PC-9 (cell line): ENCODE measurements around the gene WDFY1. TPM values are rescaled to one million over a fixed set of nuclear protein-coding genes. Genes with fewer than 3 reads are reported as not detected.

ENCODE experiments used
- BruUV-seq: library from RNA; stranded (reverse); fragments of 400-500 nt; replicated peaks from 2 replicates; lab custom pipeline; 2021; lab: Mats Ljungman, UMichigan
- CTCF ChIA-PET: fragments of 300-600 bp; sonication (Branson Sonifier 250); formaldehyde crosslinking; loops from one replicate; lab custom pipeline; 2022; ENCODE audit warnings: antibody characterized with exemption; lab: Charles Lee
- POLR2A ChIA-PET: fragments of 300-600 bp; sonication (Branson Sonifier 250); formaldehyde crosslinking; loops from one replicate; lab custom pipeline; 2022; ENCODE audit warnings: antibody characterized with exemption; ENCODE audit not compliant: unreplicated experiment; lab: Charles Lee
- DNase-seq, 2 experiments: peaks; one replicate each; pipeline versions ENCODE4 v3.0.0 to v3.0.0-alpha.2; 2015 to 2022; ENCODE audit warnings: mixed read lengths in 1 of 2
- H2AFZ ChIP-seq: fragments of 200-600 bp; sonication (generic); 2 replicates; pipeline ENCODE4 v1.8.1; 2017; ENCODE audit warnings: antibody characterized with exemption
- H3F3A ChIP-seq: fragments of 200-600 bp; sonication (generic); 2 replicates; pipeline ENCODE4 v1.8.1; 2017; ENCODE audit warnings: antibody characterized with exemption, mild to moderate bottlenecking, low read depth; ENCODE audit not compliant: insufficient read depth
- H3K27ac ChIP-seq: fragments of 200-600 bp; sonication (generic); 2 replicates; pipeline ENCODE4 v1.6.1; 2016; ENCODE audit warnings: mixed run types
- H3K27me3 ChIP-seq: fragments of 200-600 bp; sonication (generic); 2 replicates; pipeline ENCODE4 v1.6.1; 2016; ENCODE audit warnings: low read depth, mixed run types; ENCODE audit not compliant: insufficient read depth
- H3K36me3 ChIP-seq: fragments of 200-600 bp; sonication (generic); 2 replicates; pipeline ENCODE4 v1.6.1; 2016; ENCODE audit warnings: low read depth, mixed run types
- H3K4me1 ChIP-seq: fragments of 200-600 bp; sonication (generic); replicated peaks from 2 replicates; pipeline ENCODE4 v1.6.1; 2016; ENCODE audit warnings: mixed run types; ENCODE audit not compliant: insufficient read depth
- H3K4me2 ChIP-seq: fragments of 200-600 bp; sonication (generic); 2 replicates; pipeline ENCODE4 v1.6.1; 2017; ENCODE audit warnings: mixed run types
- H3K4me3 ChIP-seq: fragments of 200-600 bp; sonication (generic); 2 replicates; pipeline ENCODE4 v1.6.1; 2016; ENCODE audit warnings: mixed run types
- H3K79me2 ChIP-seq: fragments of 200-600 bp; sonication (generic); 2 replicates; pipeline ENCODE4 v1.6.1; 2017; ENCODE audit warnings: low read depth, mixed run types
- H3K9me2 ChIP-seq: fragments of 200-600 bp; sonication (generic); 2 replicates; pipeline ENCODE4 v1.8.1; 2017; ENCODE audit warnings: mild to moderate bottlenecking; ENCODE audit not compliant: insufficient read depth
- H3K9me3 ChIP-seq: fragments of 200-600 bp; sonication (generic); 2 replicates; pipeline ENCODE4 v1.8.1; 2016; ENCODE audit warnings: low read depth; ENCODE audit not compliant: insufficient read depth
- H4K20me1 ChIP-seq: fragments of 200-600 bp; sonication (generic); 2 replicates; pipeline ENCODE4 v1.8.1; 2017; ENCODE audit not compliant: insufficient read depth
- CTCF ChIP-seq: fragments of 200-600 bp; sonication (generic); conservative IDR thresholded peaks from 2 replicates; pipeline ENCODE4 v1.6.1; 2017; ENCODE audit warnings: mixed run types, antibody characterized with exemption, mild to moderate bottlenecking, moderate library complexity
- EZH2 ChIP-seq: fragments of 200-600 bp; sonication (generic); IDR thresholded peaks from 2 replicates; pipeline ENCODE4 v1.8.0; 2017; ENCODE audit warnings: antibody characterized with exemption, low read depth
- intact Hi-C: fragments of 100-400 bp; cut with micrococcal nuclease; formaldehyde crosslinking; loops from one replicate; pipeline ENCODE4 v1.10.0; 2022; ENCODE audit not compliant: unreplicated experiment
- total RNA-seq: library from RNA; stranded (reverse); gene quantifications from 2 replicates; pipeline ENCODE4 v1.2.3, GENCODE V29; 2021

The WDFY1 gene
- total RNA-seq, 1 experiment from 2014 or later = 81.9 TPM

GRCh38 chr2:223929571-223930102 is 15.5 kb downstream of the WDFY1 start:
- POLR2A ChIA-PET = interaction anchor here (0.6 to 0.7 kb wide), 2 partner anchors 8 to 835 kb away, joined by 9 to 22 read pairs; no protein-coding TSS in a partner anchor
- DNase-seq = peak; percentile 36 to 54
- Histone ChIP-seq H4K20me1 (no peaks in the 10 kb centered on the region), H2AFZ (no peak overlapping the region), H3K27me3 (no peaks in the 10 kb centered on the region), H3K27ac (no peak overlapping the region), H3K4me3 (no peak overlapping the region), H3F3A (no peaks in the 10 kb centered on the region; the same call in 1 of the 2 replicates), H3K4me2 (peak overlapping the region; percentile 3; the same call in 1 of the 2 replicates), H3K9me2 (no peaks in the 10 kb centered on the region), H3K9me3 (peaks cover 13% of the 10 kb centered on the region), H3K36me3 (no peaks in the 10 kb centered on the region), H3K79me2 (peaks cover 28% of the 10 kb centered on the region), H3K4me1 (peaks cover 34% of the 10 kb centered on the region)
- CTCF ChIA-PET = no interaction called here
- intact Hi-C loops = no loop called here
- BruUV-seq = no TSS peak
- no peak for TF ChIP-seq EZH2
- TF ChIP-seq CTCF = no peak

DNA sequence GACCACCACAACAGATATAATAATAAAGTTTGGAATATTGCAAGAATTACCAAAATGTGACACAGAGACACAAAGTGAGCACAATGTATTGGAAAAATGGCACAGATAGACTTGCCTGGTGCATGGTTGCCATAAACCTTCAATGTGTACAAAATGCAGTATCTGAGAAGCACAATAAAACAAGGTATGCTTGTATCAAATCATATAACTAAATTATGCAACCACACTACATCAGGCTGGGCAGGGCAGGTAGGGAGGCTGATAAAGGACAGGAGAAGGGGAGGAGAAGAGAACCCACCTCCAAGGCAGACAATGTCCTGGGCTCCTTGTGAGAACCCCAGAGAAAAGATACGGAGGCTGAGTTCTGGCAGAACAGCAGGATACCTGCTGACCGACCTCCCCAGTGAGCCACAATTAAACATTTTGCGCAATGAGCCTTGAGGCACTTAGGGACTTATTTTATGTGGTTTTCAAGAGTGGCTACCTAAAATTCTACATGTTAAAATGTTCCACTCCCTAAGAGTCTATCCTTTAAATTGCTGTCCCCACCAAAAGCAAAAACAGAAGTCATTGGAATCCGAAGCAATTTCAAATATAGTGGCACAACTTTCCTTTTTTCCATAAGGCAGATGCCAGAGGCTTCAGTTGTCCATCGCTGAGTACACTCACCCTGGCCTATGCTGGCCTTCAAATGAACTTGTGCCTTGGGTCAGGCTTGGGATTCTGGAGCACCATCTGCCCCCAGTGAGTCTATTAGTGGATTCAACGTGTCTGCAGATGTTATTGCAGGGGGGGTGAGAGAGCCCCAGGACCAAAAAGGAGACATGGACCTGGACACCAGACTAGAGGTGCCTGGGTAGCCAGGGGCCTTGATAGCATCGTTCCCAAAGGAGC is 16.8 kb downstream of the WDFY1 start:
- DNase-seq = peak in 1 of 2 experiments; percentile 57
- Histone ChIP-seq H3K4me1 (peaks cover 36% of the 10 kb centered on the region), H3K9me3 (peaks cover 13% of the 10 kb centered on the region), H3K4me2 (no peak overlapping the region), H4K20me1 (no peaks in the 10 kb centered on the region), H3K4me3 (no peak overlapping the region), H2AFZ (no peak overlapping the region), H3K27ac (no peak overlapping the region), H3F3A (no peaks in the 10 kb centered on the region; the same call in 1 of the 2 replicates), H3K79me2 (peaks cover 27% of the 10 kb centered on the region), H3K36me3 (no peaks in the 10 kb centered on the region), H3K9me2 (no peaks in the 10 kb centered on the region), H3K27me3 (no peaks in the 10 kb centered on the region)
- ChIA-PET CTCF (interaction anchor here (0.7 kb wide), 2 partner anchors 26 to 235 kb away, joined by 9 to 18 read pairs; no protein-coding TSS in a partner anchor), POLR2A (interaction anchor here (0.5 kb wide), 1 partner anchor 184 kb away, joined by 4 read pairs; no protein-coding TSS in a partner anchor)
- no TSS peak for BruUV-seq
- intact Hi-C loops = no loop called here
- TF ChIP-seq EZH2 (no peak), CTCF (no peak)

DNA sequence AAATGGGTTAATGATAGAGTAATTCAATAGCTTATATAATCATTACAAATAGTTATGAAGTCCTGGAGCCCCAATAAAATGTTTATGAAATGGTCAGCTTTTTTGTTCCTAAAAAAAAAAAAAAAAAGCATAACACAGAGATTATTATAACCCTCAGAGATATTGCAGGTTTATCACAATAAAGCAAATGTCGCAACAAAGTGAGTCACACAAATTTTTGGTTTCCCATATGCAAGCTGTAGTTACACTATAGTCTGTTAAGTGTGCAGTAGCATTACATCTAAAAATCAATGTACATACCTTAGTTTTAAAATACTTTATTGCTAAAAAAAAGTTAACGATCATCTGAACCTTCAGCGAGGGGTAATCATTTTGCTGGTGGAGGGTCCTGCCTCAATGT is 20.0 kb downstream of the WDFY1 start:
- Histone ChIP-seq H3K27me3 (no peaks in the 10 kb centered on the region), H3K79me2 (peaks cover 31% of the 10 kb centered on the region), H3K9me3 (peaks cover 13% of the 10 kb centered on the region), H3K4me3 (no peak overlapping the region), H2AFZ (no peak overlapping the region), H3K9me2 (no peaks in the 10 kb centered on the region), H3K4me2 (peak overlapping the region; percentile 0; the same call in 1 of the 2 replicates), H3K4me1 (peaks cover 32% of the 10 kb centered on the region), H3K27ac (no peak overlapping the region), H4K20me1 (0 out of 2 replicates have a peak, but pooled peaks cover 4% of the 10 kb centered on the region), H3K36me3 (no peaks in the 10 kb centered on the region), H3F3A (no peaks in the 10 kb centered on the region; the same call in 1 of the 2 replicates)
- peak in 1 of 2 experiments; percentile 79 for DNase-seq
- intact Hi-C loops = no loop called here
- TF ChIP-seq CTCF (no peak), EZH2 (no peak)
- ChIA-PET POLR2A (interaction anchor here (0.6 kb wide), 1 partner anchor 1134 kb away, joined by 15 read pairs; no protein-coding TSS in a partner anchor), CTCF (interaction anchor here (0.7 kb wide), 1 partner anchor 498 kb away, joined by 3 read pairs; no protein-coding TSS in a partner anchor)
- BruUV-seq = no TSS peak
